GM19463 (cell line): ENCODE data around the gene CEBPA.
"Not testable (repeated sequence)": the region's sequence is repeated elsewhere in the genome, so short reads cannot be mapped to it uniquely, and the experiment has no call there.

Source experiments
- ATAC-seq: cut with Tn5 transposase; IDR thresholded peaks from one replicate; pipeline ENCODE4 v1.9.1; 2021; ENCODE audit warnings: mild to moderate bottlenecking, moderate library complexity; ENCODE audit not compliant: unreplicated experiment

The CEBPA gene

GRCh38 chr19:33325920-33326319 is 23.6 kb upstream of the CEBPA start:
- ATAC-seq: no peak

- ATAC-seq: no peak
Measured at GRCh38 chr19:33324628-33325027, 22.3 kb upstream of the CEBPA start.

GRCh38 chr19:33323093-33323820 is 20.9 kb upstream of the CEBPA start:
- no peak for ATAC-seq

- ATAC-seq: no peak
Measured at GRCh38 chr19:33320636-33321035, 18.3 kb upstream of the CEBPA start.

GRCh38 chr19:33317991-33318390 is 15.7 kb upstream of the CEBPA start:
- ATAC-seq: not testable (repeated sequence)

GRCh38 chr19:33317517-33317916 is 15.2 kb upstream of the CEBPA start:
- no peak for ATAC-seq

GRCh38 chr19:33316541-33317264 is 14.4 kb upstream of the CEBPA start:
- ATAC-seq: no peak

- not testable (repeated sequence) for ATAC-seq
Measured at GRCh38 chr19:33312808-33313207, 10.5 kb upstream of the CEBPA start.

GRCh38 chr19:33312065-33312464 is 9.7 kb upstream of the CEBPA start:
- no peak for ATAC-seq

- no peak for ATAC-seq
Measured at GRCh38 chr19:33311326-33311682, 9.0 kb upstream of the CEBPA start.

- no peak for ATAC-seq
Measured at GRCh38 chr19:33310606-33311325, 8.4 kb upstream of the CEBPA start.

GRCh38 chr19:33309826-33310225 is 7.5 kb upstream of the CEBPA start:
- no peak for ATAC-seq

- ATAC-seq: no peak
Measured at GRCh38 chr19:33306853-33307792, 4.8 kb upstream of the CEBPA start.

- ATAC-seq: no peak
Measured at GRCh38 chr19:33306191-33306590, 3.9 kb upstream of the CEBPA start.

GRCh38 chr19:33304760-33305647 is 2.7 kb upstream of the CEBPA start:
- no peak for ATAC-seq

GRCh38 chr19:33304371-33304759 is 2.0 kb upstream of the CEBPA start:
- no peak for ATAC-seq

GRCh38 chr19:33303791-33304345 is 1.5 kb upstream of the CEBPA start:
- no peak for ATAC-seq

- ATAC-seq: no peak
Measured at GRCh38 chr19:33302974-33303790, 848 bp upstream of the CEBPA start.

GRCh38 chr19:33301900-33302174 is 497 bp downstream of the CEBPA start:
- no peak for ATAC-seq
